ENCODE results near the gene EBF4.
"Not testable (repeated sequence)": the region's sequence is repeated elsewhere in the genome, so short reads cannot be mapped to it uniquely, and the experiment has no call there.

EBF4 gene

DNA sequence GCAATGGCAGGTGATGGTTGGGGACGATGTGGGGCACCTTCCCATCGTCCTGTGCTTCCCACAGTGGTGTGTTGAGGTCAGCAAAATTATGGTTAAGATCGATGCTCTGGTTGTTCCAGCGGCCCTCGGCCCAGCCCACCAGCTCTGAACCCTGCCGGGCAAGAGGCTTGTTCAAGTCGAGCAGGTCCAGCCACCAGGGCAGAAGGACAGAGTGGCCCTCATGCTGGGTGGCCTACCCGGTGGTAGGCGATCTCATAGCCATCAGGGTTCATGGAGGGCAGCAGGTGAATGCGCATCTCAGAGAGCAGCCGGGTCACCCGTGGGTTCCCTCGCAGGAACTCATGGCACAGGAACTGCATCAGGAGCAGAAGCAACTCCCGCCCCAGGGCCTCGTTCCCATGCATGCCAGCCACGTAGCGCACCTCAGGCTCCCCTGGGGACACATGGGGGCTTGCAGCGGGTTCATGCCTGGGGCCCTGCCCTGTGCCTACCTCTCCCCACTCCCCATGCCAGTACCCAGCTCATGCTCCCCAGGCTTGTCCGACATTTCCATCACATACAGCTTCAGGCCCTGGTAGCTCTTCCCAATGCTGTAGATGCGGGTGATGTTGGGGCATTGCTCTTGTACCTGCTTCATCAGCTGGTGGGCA lies 103.6 kb downstream of the EBF4 start:
- no peak for DNase-seq (ENCODE audit: low read depth)

DNA sequence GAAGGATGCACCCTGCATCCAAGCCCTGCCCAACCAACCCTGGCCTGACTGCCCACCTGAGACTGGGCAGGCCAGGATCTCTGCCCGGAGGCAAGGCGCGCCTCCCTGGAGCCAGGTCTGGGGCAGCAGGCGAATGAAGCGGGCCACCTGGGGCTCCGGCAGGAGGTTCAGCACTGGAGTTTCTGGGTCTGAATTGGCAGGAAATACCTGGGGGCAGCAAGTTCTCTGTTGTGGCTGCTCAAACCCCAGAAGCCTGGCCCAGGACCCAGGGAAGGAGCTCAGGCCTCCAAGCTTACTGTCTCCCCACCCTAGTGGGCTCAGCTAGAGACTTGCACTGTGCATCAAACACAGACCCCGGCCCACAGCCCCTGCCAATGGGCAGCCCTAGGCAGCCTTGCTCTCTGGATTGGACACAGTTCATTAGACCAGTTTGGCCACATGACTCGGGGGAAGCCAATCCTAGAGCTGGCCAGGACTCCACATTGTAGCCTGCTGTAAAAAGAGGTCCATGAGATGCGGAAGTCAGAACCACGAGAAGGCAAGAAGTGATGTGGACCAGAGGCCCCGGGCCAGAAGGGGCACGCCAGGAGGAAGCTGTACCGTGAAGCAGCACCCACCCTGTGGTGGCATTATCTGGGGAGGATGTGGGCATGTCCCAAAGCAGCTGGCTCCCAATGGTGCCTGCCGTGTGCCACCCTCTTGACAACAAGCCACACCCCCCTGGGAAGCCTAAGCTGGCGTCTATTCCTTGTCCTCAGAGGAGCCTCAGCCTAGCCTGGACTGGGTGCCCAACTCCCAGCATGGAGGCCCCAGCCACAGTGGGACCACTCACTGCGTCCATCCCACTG lies 104.8 kb downstream of the EBF4 start:
- no peak for DNase-seq (ENCODE audit: low read depth)

DNA sequence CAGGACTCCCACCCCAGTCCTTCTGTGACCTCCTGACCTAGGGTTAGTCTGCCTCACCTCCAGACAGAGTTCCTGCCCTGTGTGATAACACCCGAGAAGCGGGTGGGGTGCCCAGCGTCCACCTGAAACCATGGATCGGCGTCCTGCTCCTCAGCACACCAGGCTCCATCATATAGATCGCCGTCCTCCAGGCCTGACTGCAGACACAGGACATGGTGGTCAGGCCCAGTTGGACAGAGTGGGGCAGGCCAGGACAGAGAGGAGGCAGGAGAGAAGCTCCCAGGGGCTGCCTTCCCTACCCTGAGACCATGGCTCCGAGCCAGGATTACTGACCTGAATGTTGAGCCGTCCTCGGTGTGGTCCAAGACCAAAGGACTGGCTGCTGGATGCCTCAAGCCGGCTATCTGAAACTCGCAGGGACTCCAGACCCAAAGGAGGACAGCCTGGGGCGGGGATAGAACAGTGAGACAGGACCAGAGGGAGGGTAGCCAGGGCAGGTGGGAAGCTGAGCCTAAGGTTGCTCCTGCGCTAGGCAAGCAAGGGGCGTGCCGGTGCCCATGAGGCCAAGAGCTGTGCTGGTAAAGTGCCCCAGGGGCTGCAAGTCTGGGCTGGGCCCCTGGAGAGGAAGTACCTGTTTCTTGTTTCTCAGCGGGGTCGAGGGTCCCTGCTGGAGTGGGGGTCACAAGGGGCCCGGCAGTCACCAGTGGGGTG lies 105.7 kb downstream of the EBF4 start:
- no peak for DNase-seq (ENCODE audit: low read depth)

DNA sequence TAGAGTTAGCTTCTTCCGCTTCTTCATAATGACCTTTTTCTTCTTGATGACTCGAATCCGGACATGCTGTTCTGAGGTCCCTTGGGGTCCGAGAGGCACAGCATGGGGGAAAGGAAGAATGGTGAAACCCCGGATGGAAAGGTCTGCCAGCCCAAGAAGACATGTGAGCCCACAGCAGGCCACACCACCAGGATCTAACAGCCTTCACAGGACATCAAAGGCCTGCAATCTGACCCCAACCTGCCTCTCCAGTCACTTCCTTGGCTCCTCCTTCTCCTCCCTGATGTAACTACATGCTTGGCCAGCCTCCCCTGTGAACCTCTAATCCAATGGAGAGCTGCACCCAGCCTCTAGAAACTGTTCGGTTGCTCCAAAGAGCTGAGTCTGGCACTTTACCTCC lies 106.2 kb downstream of the EBF4 start:
- no peak for DNase-seq (ENCODE audit: low read depth)

DNA sequence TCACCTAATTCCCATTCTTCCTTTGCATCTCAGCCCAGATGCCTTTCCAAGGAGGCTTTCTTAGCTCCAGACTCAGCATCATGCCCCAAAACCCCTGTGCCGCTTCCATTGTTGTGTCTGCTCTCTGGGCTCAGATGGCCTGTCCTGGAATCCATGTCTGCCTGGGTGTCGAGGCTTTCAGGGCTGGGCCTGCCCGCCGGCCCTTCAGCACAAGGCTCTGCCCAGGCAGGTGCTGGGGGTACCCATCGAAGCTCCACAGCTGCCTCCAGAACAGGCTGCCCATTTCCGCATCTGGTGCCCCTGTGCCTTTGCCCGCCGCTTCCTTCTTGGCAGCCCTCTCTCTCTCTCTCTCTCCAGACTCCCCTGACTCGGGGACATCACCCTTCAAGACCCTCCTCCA lies 106.7 kb downstream of the EBF4 start:
- no peak for DNase-seq (ENCODE audit: low read depth)

DNA sequence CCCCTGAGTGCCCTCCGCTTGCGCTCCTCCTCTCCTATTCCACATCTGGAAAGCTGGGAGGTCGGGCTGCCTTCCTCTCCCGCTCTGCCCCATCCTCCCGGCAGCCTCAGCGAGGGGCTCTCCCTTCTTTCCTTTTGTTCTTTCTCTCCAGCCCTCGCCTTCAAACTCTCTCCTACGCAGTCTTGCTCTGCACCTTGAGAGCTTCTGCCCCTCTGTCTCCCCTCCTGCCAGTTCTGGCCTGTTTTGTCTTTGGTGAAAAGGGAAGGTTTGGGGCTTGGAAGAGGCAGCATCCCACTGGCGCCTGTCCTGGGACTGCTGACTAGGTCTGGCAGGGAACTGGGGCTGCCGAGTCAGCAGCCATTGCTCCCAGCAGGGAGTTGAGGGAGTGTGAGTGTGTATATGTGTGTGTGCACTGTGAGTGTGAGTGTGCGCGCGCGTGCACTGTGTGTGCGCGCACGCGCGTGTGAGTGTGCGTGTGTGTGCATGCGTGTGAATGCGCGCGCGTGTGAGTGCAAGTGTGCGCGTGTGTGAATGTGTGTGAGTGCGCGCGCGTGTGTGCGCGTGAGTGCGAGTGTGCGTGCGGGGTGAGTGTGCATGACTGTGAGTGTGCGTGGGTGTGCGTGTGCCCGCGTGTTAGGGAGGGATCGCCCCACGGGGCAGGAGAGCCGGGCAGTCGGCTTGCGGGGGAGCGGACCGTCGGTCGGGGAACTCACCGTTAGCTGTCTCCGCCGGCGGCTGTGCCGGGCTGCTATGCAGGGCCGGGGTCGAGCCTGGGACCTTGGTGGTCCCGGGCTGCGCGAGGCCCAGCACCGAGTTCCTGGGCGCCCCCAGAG lies 107.3 kb downstream of the EBF4 start:
- no peak for DNase-seq (ENCODE audit: low read depth)

DNA sequence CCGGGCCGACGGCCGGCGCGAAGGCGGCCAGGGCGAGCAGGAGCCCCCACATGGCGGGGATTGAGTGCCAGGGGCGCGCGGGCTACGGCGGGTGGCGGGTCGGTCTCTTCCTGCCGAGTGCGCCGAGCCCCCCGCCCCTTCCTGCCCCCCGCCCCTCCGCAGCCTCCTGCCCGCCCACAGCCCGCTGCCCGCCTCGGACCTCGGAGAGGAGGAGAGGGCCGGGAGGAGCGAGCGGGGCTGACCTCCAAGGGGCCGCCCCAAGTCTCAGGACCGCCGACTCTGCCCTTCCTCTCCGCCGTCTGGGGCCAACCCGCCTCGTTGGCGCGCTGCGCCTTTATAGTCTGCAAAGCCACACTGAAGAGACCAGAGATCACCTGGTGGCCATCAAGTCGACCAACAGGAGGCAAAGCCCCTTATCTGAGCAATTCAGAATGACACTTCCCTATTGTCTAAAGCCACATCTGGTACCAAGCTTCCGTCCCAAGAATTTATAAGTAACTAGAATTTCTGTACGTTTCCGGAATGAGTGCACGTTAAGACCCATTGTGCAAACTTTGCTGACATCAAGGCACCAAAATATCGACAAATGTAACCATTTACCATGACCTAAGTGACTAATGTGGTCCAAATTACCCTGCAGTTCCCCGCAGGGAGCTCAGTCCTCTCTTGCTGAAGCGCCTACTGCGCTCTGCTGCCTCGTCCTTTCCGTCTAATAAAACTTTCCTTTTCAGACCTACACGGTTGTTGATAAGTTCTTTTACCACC lies 108.1 kb downstream of the EBF4 start, which contains the start of gene CPXM1:
CPXM1 (minus strand) TSS at position 107 of the 765 bp plus-strand sequence; CDS start at position 52, 55 bp downstream.
- no peak for DNase-seq (ENCODE audit: low read depth)

DNA sequence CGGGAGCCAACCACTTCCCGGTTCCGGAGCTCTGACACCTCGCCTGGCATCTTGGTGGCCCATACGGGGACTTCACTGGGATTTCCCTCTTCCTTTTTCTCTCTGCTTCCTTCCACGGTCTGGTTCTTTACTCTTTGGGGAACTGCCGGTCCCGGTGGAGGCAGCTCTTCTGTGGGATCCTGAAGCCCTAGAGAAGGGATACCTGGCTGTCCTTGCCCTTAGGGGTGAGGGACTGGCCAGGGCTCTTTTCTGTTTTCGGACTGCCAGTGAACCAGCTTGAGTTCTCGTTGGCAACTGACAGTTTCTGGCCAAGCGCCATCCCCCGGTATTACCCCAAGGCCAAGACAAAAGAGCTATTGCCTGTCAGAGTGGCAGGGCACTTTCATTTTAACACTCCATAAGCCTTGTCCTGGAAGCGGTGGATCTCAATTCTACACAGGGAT lies 108.7 kb downstream of the EBF4 start:
- DNase-seq (ENCODE audit: low read depth), result no peak

DNA sequence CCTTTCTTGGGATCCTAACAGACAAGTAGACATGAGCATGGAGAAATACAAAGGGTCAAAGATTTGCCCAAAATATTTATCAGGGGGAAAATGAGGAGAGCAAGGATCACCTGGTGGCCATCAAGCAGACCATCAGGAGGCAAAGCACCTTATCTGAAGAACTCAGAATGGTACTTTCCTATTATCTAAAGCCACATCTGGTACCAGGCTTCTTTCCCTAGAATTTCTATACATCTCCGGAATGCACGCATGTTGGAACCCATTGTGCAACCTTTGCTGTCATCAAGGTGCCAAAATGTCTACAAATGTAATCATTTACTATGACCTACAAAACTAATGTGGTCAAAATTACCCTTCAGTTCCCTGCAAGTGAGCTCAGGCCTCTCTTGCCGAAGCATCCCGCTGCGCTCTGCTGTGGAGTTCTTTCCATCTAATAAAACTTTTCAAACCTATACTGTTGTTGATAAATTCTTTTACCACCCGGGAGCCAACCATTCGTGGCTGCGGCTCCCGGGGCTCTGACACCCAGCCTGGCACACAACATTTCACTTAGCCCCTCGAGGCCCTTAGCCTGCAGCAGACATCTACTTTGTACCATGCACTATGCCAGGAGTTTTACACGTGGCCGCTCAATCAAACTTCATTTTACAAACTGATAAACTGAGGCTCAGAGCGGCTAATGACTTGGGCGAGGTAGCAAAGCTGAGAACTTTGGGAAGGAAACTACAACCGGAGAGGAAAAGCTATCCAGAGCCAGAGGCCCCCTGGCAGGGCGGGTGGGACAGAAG lies 111.7 kb downstream of the EBF4 start:
- DNase-seq (ENCODE audit: low read depth), result no peak

DNA sequence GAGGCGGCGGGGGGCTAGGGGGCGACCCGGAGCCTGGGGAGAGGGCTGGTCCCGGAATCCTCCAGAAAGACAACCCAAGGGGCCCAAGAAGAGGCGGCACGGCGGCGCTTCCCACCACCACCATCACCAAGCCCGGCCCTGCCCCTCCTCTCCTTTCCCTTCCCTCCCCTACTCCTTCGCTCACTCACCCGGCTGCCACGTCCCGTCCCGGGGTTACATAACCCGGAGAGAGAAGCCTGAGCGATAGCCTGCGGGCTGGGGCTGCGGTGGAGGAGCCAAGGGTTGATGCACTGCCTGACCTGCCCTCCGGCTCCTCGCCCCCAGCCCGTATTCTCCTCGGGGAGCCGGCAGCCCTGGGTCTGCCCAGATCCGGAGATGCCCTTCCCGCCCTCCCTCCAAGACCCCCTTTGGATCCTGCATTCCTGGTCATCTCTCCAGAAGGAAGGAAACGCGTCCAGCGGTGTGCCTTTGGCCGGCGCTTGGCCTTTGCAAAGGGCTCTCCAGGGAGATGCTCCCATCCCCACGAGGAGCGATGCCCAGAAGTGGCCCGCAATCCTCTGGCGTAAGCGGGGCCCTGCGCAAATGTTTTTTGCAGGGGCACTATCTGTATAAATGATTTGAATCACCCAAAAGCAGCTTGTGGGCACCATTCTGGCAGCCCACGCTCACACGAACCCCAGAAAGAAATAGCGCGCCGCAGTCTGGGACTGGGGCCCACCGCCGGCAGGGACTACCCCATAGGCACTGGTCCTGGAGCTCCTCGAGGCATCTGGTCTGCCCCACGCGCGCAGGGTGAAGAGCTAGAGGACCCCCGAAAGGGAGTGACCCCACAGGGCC lies 112.5 kb downstream of the EBF4 start:
- DNase-seq (ENCODE audit: low read depth), result no peak

DNA sequence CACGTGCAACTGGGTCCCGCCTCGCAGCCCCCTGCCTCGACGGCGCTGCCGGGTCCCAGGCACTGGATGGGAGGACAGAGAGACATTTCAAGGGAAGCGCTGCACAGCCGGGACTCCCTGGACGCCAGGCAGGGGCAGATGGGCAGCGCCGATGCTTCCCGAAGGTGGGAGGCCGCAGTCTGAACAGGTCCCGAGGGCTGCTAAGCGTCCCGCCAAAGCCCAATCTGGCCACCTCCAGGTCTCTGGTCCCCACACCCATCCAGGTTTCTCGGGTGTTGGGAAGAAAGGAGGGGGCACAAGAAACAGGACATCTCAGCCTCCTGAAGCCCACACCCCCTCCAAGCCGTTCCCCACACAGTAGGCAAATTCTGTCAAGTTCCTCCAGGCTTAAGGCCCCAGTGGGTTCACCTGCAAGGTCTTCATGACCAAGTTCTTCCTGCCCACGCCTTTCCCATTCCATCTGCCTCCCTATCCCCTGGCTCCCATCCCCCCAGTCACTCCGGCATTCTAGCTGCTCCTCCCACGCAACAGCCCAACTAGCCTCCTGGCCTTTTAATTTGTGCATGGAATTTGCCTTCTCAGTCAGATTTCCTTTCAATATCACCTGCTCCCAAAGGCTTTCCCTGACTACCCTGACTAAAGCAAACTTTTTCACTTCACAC lies 113.2 kb downstream of the EBF4 start:
- DNase-seq (ENCODE audit: low read depth), result no peak

DNA sequence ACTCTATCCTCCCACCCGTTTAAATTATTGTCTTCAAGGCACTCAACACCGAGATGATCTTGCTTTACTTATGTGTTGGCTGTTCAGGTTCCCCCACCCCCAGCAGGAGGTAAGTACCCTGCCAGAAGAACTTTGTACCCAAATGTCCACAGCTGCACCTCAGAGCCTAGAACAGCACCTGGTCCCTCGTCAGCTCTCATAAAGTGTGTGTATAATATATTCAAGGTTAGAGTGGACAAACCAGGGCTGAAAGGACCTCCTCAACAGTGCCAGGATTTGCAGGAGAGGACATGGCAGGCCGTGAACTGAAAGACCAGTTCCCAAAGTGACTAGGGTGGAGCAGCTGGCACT lies 113.7 kb downstream of the EBF4 start:
- DNase-seq (ENCODE audit: low read depth), result no peak

DNA sequence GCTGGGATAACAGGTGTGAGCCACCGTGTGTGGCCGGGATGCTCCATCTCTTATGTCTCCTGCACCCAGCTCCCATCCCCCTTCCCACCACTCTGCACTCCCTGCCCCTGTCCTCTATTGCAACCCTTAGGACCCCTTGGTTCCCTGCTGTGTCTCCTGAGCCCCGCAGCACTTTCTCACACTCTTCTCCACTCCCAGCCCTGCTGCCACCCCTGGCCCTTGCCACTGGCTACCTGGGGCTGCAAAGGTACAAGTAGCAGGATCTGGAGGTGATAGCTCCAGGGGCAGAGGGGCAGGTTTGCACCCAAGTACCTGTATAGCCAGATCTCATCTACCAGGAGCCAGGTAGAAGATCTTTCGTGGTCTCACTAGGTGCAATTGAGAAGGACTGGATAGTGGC lies 114.4 kb downstream of the EBF4 start:
- DNase-seq (ENCODE audit: low read depth), result no peak

DNA sequence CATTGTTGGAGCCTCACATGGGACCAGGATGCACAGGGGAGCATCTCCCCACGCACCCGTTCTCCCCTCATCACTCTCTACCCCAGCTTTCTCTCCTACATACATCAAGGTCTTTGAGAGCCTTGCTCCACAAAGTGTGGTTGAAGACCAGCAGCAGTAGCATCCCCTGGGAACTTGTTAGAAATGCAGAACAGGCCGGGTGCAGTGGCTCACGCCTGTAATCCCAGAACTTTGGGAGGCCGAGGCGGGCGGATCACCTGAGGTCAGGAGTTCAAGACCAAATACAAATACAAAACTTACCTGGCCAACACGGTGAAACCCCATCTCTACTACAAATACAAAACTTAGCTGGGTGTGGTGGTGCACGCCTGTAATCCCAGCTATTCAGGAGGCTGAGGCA lies 115.3 kb downstream of the EBF4 start:
- not testable (repeated sequence) for DNase-seq (ENCODE audit: low read depth)

DNA sequence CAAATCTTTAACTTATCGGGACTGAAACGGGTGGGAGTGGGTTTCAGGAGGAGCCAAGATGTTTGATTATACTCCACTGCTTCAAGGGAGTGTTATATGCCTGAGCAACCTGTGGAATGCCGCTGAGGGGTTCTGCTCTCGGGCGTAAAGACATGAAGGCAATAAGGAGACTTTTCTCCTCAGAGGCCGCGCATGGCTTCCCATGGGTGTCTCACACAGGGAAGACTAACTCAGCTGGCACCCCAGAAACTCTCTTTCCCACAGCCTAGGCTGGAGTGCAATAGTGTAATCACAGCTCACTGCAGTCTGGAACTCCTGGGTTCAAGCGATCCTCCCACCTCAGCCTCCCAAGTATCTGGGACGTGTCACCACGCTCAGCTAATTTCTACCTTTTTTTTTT lies 117.1 kb downstream of the EBF4 start:
- no peak for DNase-seq (ENCODE audit: low read depth)

Data from HS-5 (cell line).